Activated CD4-positive, alpha-beta T cell treated with anti-CD3 and anti-CD28 coated beads for 36 hours (primary cell): ENCODE results near the gene TXK. TPM values are rescaled to one million over a fixed set of nuclear protein-coding genes. Genes with fewer than 3 reads are reported as not detected.

Experiments
- ATAC-seq: fragments of 200-7000 bp; cut with Tn5 transposase; one replicate; pipeline ENCODE4 v1.10.0; 2021; ENCODE audit warnings: mild to moderate bottlenecking, moderate library complexity
- CTCF ChIA-PET: fragments of 350-600 bp; sonication (Branson Sonifier 250); formaldehyde crosslinking; loops from one replicate; lab custom pipeline; 2021; ENCODE audit warnings: antibody characterized with exemption; lab: Charles Lee
- POLR2A ChIA-PET: fragments of 350-600 bp; sonication (Branson Sonifier 250); formaldehyde crosslinking; loops from one replicate; lab custom pipeline; 2021; ENCODE audit warnings: antibody characterized with exemption, inconsistent platforms; lab: Charles Lee
- DNase-seq: peaks from one replicate; pipeline ENCODE4 v3.0.0-alpha.2; 2020
- H3K27ac Mint-ChIP-seq: one replicate; pipeline ENCODE4 v1.8.0; 2021; ENCODE audit warnings: mixed read lengths
- H3K27me3 Mint-ChIP-seq: one replicate; pipeline ENCODE4 v1.8.0; 2021; ENCODE audit warnings: mixed read lengths
- H3K36me3 Mint-ChIP-seq: one replicate; pipeline ENCODE4 v1.8.0; 2021; ENCODE audit warnings: low read depth, mixed read lengths
- H3K4me1 Mint-ChIP-seq: one replicate; pipeline ENCODE4 v1.8.0; 2021; ENCODE audit warnings: mixed read lengths
- H3K4me3 Mint-ChIP-seq: one replicate; pipeline ENCODE4 v1.8.0; 2021; ENCODE audit warnings: mild to moderate bottlenecking, moderate library complexity, mixed read lengths
- H3K9me3 Mint-ChIP-seq: one replicate; pipeline ENCODE4 v1.8.0; 2021; ENCODE audit warnings: low read depth, mixed read lengths
- intact Hi-C, 2 experiments: fragments of 100-400 bp; cut with DNase I in 1 of 2; cut with micrococcal nuclease in 1 of 2; formaldehyde crosslinking; loops; one replicate each; pipeline versions ENCODE4 v1.14.2 to v1.15.1; 2022 to 2024; cut with DNase I, micrococcal nuclease
- total RNA-seq, 2 experiments: library from RNA; stranded (reverse); gene quantifications; one replicate each; pipeline ENCODE4 v1.2.3, GENCODE V29; 2021

Gene TXK
- total RNA-seq, 2 experiments from 2014 or later, result 11.2 to 18.2 TPM

DNA sequence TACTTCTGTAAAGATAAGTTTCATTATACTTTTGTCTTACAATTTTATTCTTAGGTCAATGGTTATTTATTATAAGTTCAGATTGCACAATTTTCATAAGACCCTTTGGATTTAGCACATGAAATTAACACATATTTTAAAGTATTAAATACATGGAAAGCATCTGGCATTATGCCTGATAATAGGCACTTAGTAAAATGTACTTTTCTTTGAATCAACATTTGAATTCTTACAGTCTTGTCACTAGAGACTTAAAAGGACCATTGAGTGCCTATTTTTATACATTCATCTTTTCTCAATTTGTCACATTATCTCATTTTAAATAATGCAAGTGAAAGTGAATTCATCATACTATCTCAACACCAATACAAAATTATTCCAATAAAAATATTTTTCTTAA is 94.5 kb downstream of the TXK start:
- H3K4me3 Mint-ChIP-seq, result no peak overlapping the region
- H3K36me3 Mint-ChIP-seq, result peaks cover 10% of the 10 kb centered on the region
- intact Hi-C loops, result no loop called here
- no peak overlapping the region for H3K27ac Mint-ChIP-seq
- DNase-seq, result no peak
- ChIA-PET POLR2A (no interaction called here), CTCF (interaction anchor here (1.6 kb wide), 1 partner anchor 98 kb away, joined by 3 read pairs; no protein-coding TSS in a partner anchor)
- peaks cover 8% of the 10 kb centered on the region for H3K27me3 Mint-ChIP-seq
- ATAC-seq, result no peak
- H3K4me1 Mint-ChIP-seq, result peaks cover 68% of the 10 kb centered on the region
- peaks cover 6% of the 10 kb centered on the region for H3K9me3 Mint-ChIP-seq

GRCh38 chr4:48038666-48039065 is 95.4 kb downstream of the TXK start:
- DNase-seq (no peak), ATAC-seq (no peak)
- peaks cover 69% of the 10 kb centered on the region for H3K4me1 Mint-ChIP-seq
- POLR2A ChIA-PET, result no interaction called here
- intact Hi-C loops, result no loop called here
- H3K27me3 Mint-ChIP-seq, result peaks cover 5% of the 10 kb centered on the region
- no peak overlapping the region for H3K27ac Mint-ChIP-seq
- CTCF ChIA-PET, result interaction anchor here (7.7 kb wide), 1 partner anchor 8 kb away, joined by 105 read pairs; no protein-coding TSS in a partner anchor
- no peak overlapping the region for H3K4me3 Mint-ChIP-seq
- H3K36me3 Mint-ChIP-seq, result peaks cover 10% of the 10 kb centered on the region
- peaks cover 6% of the 10 kb centered on the region for H3K9me3 Mint-ChIP-seq

GRCh38 chr4:48037117-48037462 is 97.0 kb downstream of the TXK start:
- ChIA-PET POLR2A (interaction anchor here (1.0 to 1.7 kb wide), 3 partner anchors 10 to 66 kb away, joined by 3 to 7 read pairs (median 7); no protein-coding TSS in a partner anchor), CTCF (interaction anchor here (1.0 to 8.8 kb wide), 6 partner anchors 9 to 66 kb away, joined by 3 to 105 read pairs (median 6); no protein-coding TSS in a partner anchor)
- H3K9me3 Mint-ChIP-seq, result peaks cover 6% of the 10 kb centered on the region
- no peak overlapping the region for H3K27ac Mint-ChIP-seq
- peaks cover 10% of the 10 kb centered on the region for H3K36me3 Mint-ChIP-seq
- H3K4me3 Mint-ChIP-seq, result no peak overlapping the region
- DNase-seq (no peak), ATAC-seq (no peak)
- intact Hi-C loops, result loop anchor here in 1 of 2 experiments (2.0 kb wide), 1 partner anchor 104 kb away; no protein-coding TSS in a partner anchor
- H3K27me3 Mint-ChIP-seq, result peaks cover 3% of the 10 kb centered on the region
- peaks cover 57% of the 10 kb centered on the region for H3K4me1 Mint-ChIP-seq

DNA sequence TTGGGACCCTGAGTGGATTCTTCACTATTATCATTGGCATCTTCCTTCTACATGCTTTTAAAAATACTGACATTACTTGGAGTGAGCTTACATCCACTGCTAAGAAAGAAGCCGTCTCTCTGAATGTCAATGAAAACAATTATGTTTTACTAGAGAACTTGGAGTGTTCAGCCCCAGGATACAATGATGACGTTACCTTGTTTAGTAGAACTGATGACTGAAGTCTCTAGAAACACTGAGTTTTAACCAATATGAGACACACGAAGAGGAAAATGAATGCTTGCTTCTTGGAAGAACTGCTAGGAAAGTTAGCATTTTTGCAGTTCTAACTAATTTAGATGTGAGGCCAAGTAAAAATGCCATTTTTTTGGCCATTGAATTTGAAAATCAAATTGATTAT is 98.1 kb downstream of the TXK start:
- ChIA-PET CTCF (interaction anchor here (0.6 to 8.8 kb wide), 13 partner anchors 10 to 103 kb away, joined by 3 to 105 read pairs (median 7); no protein-coding TSS in a partner anchor), POLR2A (interaction anchor here (0.6 to 1.7 kb wide), 8 partner anchors 8 to 464 kb away, joined by 3 to 7 read pairs (median 4); partner anchors contain the start of gene TXK)
- DNase-seq (no peak), ATAC-seq (peak; percentile 62)
- peak overlapping the region; percentile 82 for H3K27ac Mint-ChIP-seq
- H3K4me3 Mint-ChIP-seq, result peak overlapping the region; percentile 28
- H3K4me1 Mint-ChIP-seq, result peaks cover 46% of the 10 kb centered on the region
- H3K36me3 Mint-ChIP-seq, result peaks cover 10% of the 10 kb centered on the region
- H3K9me3 Mint-ChIP-seq, result peaks cover 6% of the 10 kb centered on the region
- no peaks in the 10 kb centered on the region for H3K27me3 Mint-ChIP-seq
- intact Hi-C loops, result loop anchor here (1.0 to 2.0 kb wide), 9 partner anchors 9 to 105 kb away; no protein-coding TSS in a partner anchor

- peak overlapping the region; percentile 29 for H3K27ac Mint-ChIP-seq
- ATAC-seq, result peak; percentile 37
- POLR2A ChIA-PET, result no interaction called here
Measured at GRCh38 chr4:48033825-48034413, 100.1 kb downstream of the TXK start.

DNA sequence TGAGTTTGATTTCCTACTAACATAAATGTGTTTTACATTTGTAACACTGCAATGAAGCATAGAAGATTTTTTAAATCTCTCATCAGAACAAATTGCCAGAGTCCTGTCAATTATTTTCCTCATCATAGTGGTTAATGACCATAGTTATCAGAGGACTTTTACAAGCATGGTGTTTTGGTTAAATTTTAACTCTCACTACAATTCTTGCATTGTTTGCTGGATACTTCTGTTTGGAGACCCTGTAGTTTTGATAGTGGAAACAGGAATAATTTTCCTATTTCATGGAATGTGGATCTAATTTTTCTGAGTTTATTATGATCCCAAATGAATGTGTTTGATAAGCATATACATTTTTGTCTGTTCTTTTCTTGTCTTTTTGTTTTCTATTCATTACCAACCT is 100.6 kb downstream of the TXK start:
- POLR2A ChIA-PET, result no interaction called here
- Mint-ChIP-seq H3K4me3 (no peak overlapping the region), H3K36me3 (peaks cover 8% of the 10 kb centered on the region), H3K9me3 (peaks cover 6% of the 10 kb centered on the region), H3K4me1 (peaks cover 49% of the 10 kb centered on the region), H3K27me3 (no peaks in the 10 kb centered on the region), H3K27ac (no peak overlapping the region)
- CTCF ChIA-PET, result interaction anchor here (1.0 to 8.8 kb wide), 14 partner anchors 9 to 335 kb away, joined by 3 to 105 read pairs (median 6); partner anchors contain the start of genes CNGA1 and NIPAL1
- no peak for ATAC-seq
- intact Hi-C loops, result loop anchor here in 1 of 2 experiments (1.0 kb wide), 1 partner anchor 54 kb away; no protein-coding TSS in a partner anchor
- DNase-seq, result no peak

More at GRCh38 chr4:48033825-48034413, 100.1 kb downstream of the TXK start:
- Mint-ChIP-seq H3K4me3 (no peak overlapping the region), H3K9me3 (peaks cover 6% of the 10 kb centered on the region), H3K36me3 (peaks cover 10% of the 10 kb centered on the region), H3K4me1 (peaks cover 46% of the 10 kb centered on the region), H3K27me3 (no peaks in the 10 kb centered on the region)
- CTCF ChIA-PET, result interaction anchor here (0.7 to 8.8 kb wide), 26 partner anchors 10 to 335 kb away, joined by 3 to 105 read pairs (median 4); partner anchors contain the start of genes CNGA1, NIPAL1 and TXK
- DNase-seq, result peak; percentile 78
- intact Hi-C loops, result loop anchor here (1.0 to 2.0 kb wide), 2 partner anchors 53 kb away; no protein-coding TSS in a partner anchor

DNA sequence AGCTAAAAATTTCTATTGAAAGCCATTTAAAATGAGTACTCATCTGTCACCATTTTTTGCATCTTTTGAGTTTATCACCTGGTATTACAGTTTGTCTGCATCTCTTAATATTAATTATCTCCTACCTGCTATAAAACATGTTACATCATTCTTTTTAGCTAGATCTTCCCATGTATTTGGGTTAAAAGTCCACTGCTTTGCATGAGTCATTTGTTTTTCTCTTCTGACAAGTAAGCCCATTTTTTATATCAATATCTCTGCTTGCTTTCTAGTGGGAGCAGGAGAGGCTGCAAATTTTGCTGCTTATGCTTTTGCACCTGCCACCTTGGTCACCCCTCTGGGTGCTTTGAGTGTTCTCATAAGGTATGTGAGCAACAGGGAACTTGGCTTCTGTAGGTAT is 101.3 kb downstream of the TXK start:
- peaks cover 6% of the 10 kb centered on the region for H3K9me3 Mint-ChIP-seq
- POLR2A ChIA-PET, result no interaction called here

DNA sequence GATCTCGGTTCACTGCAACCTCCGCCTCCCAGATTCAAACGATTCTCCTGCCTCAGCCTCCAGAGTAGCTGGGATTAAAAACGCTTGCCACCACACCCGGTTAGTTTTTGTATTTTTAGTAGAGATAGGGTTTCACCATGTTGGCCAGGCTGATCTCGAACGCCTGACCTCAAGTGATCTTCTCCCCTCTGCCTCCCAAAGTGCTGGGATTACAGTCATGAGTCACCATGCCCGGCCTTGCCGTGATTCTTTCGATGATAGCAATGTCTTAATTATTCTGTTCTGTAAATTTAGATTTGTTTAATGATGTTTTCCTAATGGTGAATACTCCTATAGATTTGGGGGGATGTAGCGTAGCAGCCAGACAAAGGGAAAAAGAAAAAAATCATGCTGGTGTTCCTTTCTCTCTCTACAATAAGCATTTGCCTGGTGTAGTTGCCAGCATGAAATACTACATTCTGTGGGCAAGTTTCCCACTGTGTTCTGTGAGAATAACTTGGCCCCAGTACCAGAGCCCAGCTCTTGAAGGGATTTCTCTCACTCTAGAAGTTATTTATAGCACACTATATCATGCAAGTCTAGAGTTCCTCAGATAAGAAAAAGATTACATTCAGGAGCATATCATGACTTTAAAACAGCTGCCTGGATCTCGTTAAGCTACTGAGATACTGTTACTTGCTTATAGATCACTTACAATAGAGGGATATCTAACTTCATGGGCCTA is 102.1 kb downstream of the TXK start:
- Mint-ChIP-seq H3K27ac (no peak overlapping the region), H3K4me1 (peaks cover 56% of the 10 kb centered on the region), H3K27me3 (no peaks in the 10 kb centered on the region), H3K36me3 (peaks cover 6% of the 10 kb centered on the region), H3K9me3 (peaks cover 5% of the 10 kb centered on the region), H3K4me3 (no peak overlapping the region)
- ChIA-PET CTCF (interaction anchor here (0.6 to 8.8 kb wide), 10 partner anchors 14 to 253 kb away, joined by 3 to 105 read pairs (median 8); partner anchors contain the start of genes CNGA1 and NIPAL1), POLR2A (no interaction called here)
- intact Hi-C loops, result no loop called here
- DNase-seq, result no peak
- no peak for ATAC-seq

More for the DNA sequence above, 101.3 kb downstream of the TXK start:
- Mint-ChIP-seq H3K27me3 (no peaks in the 10 kb centered on the region), H3K4me3 (no peak overlapping the region), H3K4me1 (peaks cover 54% of the 10 kb centered on the region), H3K27ac (no peak overlapping the region), H3K36me3 (peaks cover 6% of the 10 kb centered on the region)
- CTCF ChIA-PET, result interaction anchor here (0.6 to 8.8 kb wide), 11 partner anchors 14 to 252 kb away, joined by 3 to 105 read pairs (median 6); partner anchors contain the start of genes CNGA1 and NIPAL1
- no peak for ATAC-seq
- intact Hi-C loops, result loop anchor here in 1 of 2 experiments (1.0 kb wide), 1 partner anchor 55 kb away; no protein-coding TSS in a partner anchor
- no peak for DNase-seq

GRCh38 chr4:48030470-48030869 is 103.6 kb downstream of the TXK start:
- no peak for DNase-seq

GRCh38 chr4:48028696-48029095 is 105.4 kb downstream of the TXK start:
- H3K27me3 Mint-ChIP-seq, result peaks cover 2% of the 10 kb centered on the region
- DNase-seq (no peak), ATAC-seq (no peak)
- no peak overlapping the region for H3K27ac Mint-ChIP-seq
- intact Hi-C loops, result no loop called here
- ChIA-PET POLR2A (no interaction called here), CTCF (interaction anchor here (1.2 kb wide), 1 partner anchor 12 kb away, joined by 3 read pairs; no protein-coding TSS in a partner anchor)
- H3K4me3 Mint-ChIP-seq, result no peak overlapping the region
- peaks cover 26% of the 10 kb centered on the region for H3K4me1 Mint-ChIP-seq
- no peaks in the 10 kb centered on the region for H3K9me3 Mint-ChIP-seq
- H3K36me3 Mint-ChIP-seq, result peaks cover 11% of the 10 kb centered on the region

More at GRCh38 chr4:48030470-48030869, 103.6 kb downstream of the TXK start:
- H3K27me3 Mint-ChIP-seq, result no peaks in the 10 kb centered on the region
- intact Hi-C loops, result no loop called here
- ATAC-seq, result no peak
- H3K4me1 Mint-ChIP-seq, result peaks cover 42% of the 10 kb centered on the region
- no peaks in the 10 kb centered on the region for H3K9me3 Mint-ChIP-seq
- H3K27ac Mint-ChIP-seq, result no peak overlapping the region
- ChIA-PET CTCF (interaction anchor here (4.5 to 8.8 kb wide), 2 partner anchors 12 to 57 kb away, joined by 64 to 91 read pairs; partner anchors contain the start of genes CNGA1 and NIPAL1), POLR2A (no interaction called here)
- H3K4me3 Mint-ChIP-seq, result no peak overlapping the region
- H3K36me3 Mint-ChIP-seq, result peaks cover 10% of the 10 kb centered on the region
